Mesenchymal stem cell (in vitro differentiated cells and primary cell): ENCODE results near the gene TRIM25.

Source experiments
- DNase-seq: peaks from one replicate; pipeline ENCODE4 v3.0.0-alpha.2; 2013
- H2AFZ ChIP-seq: one replicate; pipeline ENCODE4 v1.6.1; 2013; ENCODE audit warnings: low read depth, mild to moderate bottlenecking, control low read depth, inconsistent platforms, low read length, moderate library complexity
- H2AK5ac ChIP-seq: 2 replicates; pipeline ENCODE4 v1.6.1; 2013; ENCODE audit warnings: low read length, moderate library complexity, mild to moderate bottlenecking, inconsistent platforms; ENCODE audit not compliant: severe bottlenecking
- H2BK120ac ChIP-seq: one replicate; pipeline ENCODE4 v1.6.1; 2013; ENCODE audit warnings: low read depth, mild to moderate bottlenecking, inconsistent platforms, low read length, moderate library complexity
- H2BK12ac ChIP-seq, 2 experiments: one replicate each; pipeline ENCODE4 v1.6.1; 2013; ENCODE audit warnings: inconsistent platforms in 2 of 2, low read length in 2 of 2, mild to moderate bottlenecking in 2 of 2, moderate library complexity in 2 of 2, control low read depth in 1 of 2
- H2BK15ac ChIP-seq: one replicate; pipeline ENCODE4 v1.6.1; 2013; ENCODE audit warnings: mild to moderate bottlenecking, low read depth, inconsistent platforms; ENCODE audit not compliant: poor library complexity, severe bottlenecking
- H2BK5ac ChIP-seq: 2 replicates; pipeline ENCODE4 v1.6.1; 2013; ENCODE audit warnings: low read depth, mild to moderate bottlenecking, low read length, control low read depth, inconsistent platforms; ENCODE audit not compliant: poor library complexity, severe bottlenecking
- H3K14ac ChIP-seq, 2 experiments: one replicate each; pipeline ENCODE4 v1.6.1; 2013; ENCODE audit warnings: inconsistent platforms in 2 of 2, low read length in 2 of 2, control low read depth in 1 of 2, mild to moderate bottlenecking in 1 of 2, moderate library complexity in 1 of 2
- H3K18ac ChIP-seq, 2 experiments: one replicate each; pipeline ENCODE4 v1.6.1; 2013; ENCODE audit warnings: inconsistent platforms in 2 of 2, low read length in 2 of 2, control low read depth in 1 of 2, low read depth in 1 of 2, mild to moderate bottlenecking in 1 of 2
- H3K23ac ChIP-seq, 2 experiments: one replicate each; pipeline ENCODE4 v1.6.1; 2013; ENCODE audit warnings: inconsistent platforms in 2 of 2, low read length in 2 of 2, mild to moderate bottlenecking in 2 of 2, moderate library complexity in 2 of 2, control low read depth in 1 of 2
- H3K27ac ChIP-seq: 2 replicates; pipeline ENCODE4 v1.5.1; 2013; ENCODE audit warnings: mild to moderate bottlenecking, moderate library complexity, low read length, control low read depth, inconsistent platforms; ENCODE audit not compliant: poor library complexity, severe bottlenecking
- H3K27me3 ChIP-seq, 2 experiments: 2 replicates each; pipeline versions ENCODE4 v1.6.1 to v1.7.0; 2013; ENCODE audit warnings: low read length in 2 of 2, mild to moderate bottlenecking in 2 of 2, moderate library complexity in 2 of 2, control low read depth in 1 of 2, inconsistent platforms in 1 of 2; ENCODE audit not compliant: control insufficient read depth in 1 of 2, insufficient read depth in 1 of 2
- H3K36me3 ChIP-seq, 2 experiments: 2 replicates each; pipeline versions ENCODE4 v1.6.1 to v1.7.0; 2013; ENCODE audit warnings: low read length in 2 of 2, control low read depth in 1 of 2, inconsistent platforms in 1 of 2, low read depth in 1 of 2, mild to moderate bottlenecking in 1 of 2; ENCODE audit not compliant: insufficient read depth in 2 of 2, control insufficient read depth in 1 of 2
- H3K4ac ChIP-seq, 2 experiments: one replicate each; pipeline ENCODE4 v1.6.1; 2013; ENCODE audit warnings: inconsistent platforms in 2 of 2, low read length in 2 of 2, mild to moderate bottlenecking in 2 of 2, moderate library complexity in 2 of 2, control low read depth in 1 of 2, low read depth in 1 of 2
- H3K4me1 ChIP-seq: 2 replicates; pipeline ENCODE4 v1.6.1; 2013; ENCODE audit warnings: low read depth, low read length, control low read depth; ENCODE audit not compliant: control insufficient read depth, insufficient read depth
- H3K4me2 ChIP-seq: 2 replicates; pipeline ENCODE4 v1.6.1; 2013; ENCODE audit warnings: low read length, mild to moderate bottlenecking, inconsistent platforms; ENCODE audit not compliant: poor library complexity, severe bottlenecking
- H3K4me3 ChIP-seq, 2 experiments: 2 replicates each; pipeline versions ENCODE4 v1.5.1 to v1.7.0; 2013; ENCODE audit warnings: low read length in 2 of 2, mild to moderate bottlenecking in 2 of 2, control low read depth in 1 of 2, low read depth in 1 of 2; ENCODE audit not compliant: insufficient read depth in 1 of 2
- H3K79me1 ChIP-seq: replicated peaks from 2 replicates; pipeline ENCODE4 v1.6.1; 2013; ENCODE audit warnings: mild to moderate bottlenecking, control low read depth, low read length, inconsistent platforms; ENCODE audit not compliant: poor library complexity, severe bottlenecking
- H3K9ac ChIP-seq: 2 replicates; pipeline ENCODE4 v1.7.0; 2013; ENCODE audit warnings: mild to moderate bottlenecking, low read length, moderate library complexity
- H3K9me3 ChIP-seq: 2 replicates; pipeline ENCODE4 v1.7.0; 2013; ENCODE audit warnings: mild to moderate bottlenecking, low read length; ENCODE audit not compliant: control insufficient read depth
- H4K8ac ChIP-seq: one replicate; pipeline ENCODE4 v1.6.1; 2013; ENCODE audit warnings: inconsistent platforms, mild to moderate bottlenecking, low read length, moderate library complexity
- H4K91ac ChIP-seq: one replicate; pipeline ENCODE4 v1.6.1; 2013; ENCODE audit warnings: mild to moderate bottlenecking, low read length, inconsistent platforms
- WGBS: methylation state at CpG from one replicate; pipeline ENCODE4 v1.1.7; 2013; ENCODE audit warnings: mixed read lengths; 5-methylcytosine and 5-hydroxymethylcytosine counted together

The TRIM25 gene

DNA sequence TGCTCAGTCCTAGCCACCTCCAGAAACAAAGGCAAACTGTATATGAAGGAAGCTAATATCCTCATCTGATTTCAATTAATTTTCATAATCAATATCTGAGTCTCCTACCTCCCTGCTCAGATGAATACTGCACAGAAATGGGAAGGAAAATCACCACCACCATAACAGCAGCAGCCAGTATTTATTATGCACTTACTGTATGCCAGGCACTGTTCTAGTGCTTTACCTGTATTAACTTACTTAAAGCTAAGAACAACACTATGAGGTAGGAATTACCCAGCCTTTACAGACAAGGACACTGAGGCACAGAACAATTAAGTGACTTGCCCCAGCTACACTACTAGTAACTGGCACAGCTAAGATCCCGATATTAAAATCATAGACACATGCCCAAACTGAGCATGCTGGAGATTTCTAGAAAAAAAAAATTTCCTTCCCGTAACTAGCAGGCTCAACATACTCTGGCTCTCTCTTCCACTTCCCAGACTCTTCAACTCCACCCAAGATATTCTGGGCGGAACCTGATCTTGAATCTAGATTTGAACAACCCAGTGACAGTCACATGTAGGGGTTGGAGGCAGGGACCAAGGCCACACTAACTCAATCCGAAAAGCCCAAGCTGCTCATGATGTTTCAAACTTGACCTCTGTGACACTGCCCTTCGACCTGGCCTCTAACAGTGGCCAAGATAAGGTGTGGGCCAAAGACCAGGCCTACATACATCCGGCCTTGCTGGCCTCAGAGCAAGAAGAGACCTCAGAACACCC lies 3.9 kb downstream of the TRIM25 start:
- H2BK120ac ChIP-seq = no peak overlapping the region
- no peak overlapping the region for H3K4ac ChIP-seq
- H3K36me3 ChIP-seq = peaks cover 13 to 48% of the 10 kb centered on the region in 2 experiments
- no peak overlapping the region for H3K4me2 ChIP-seq
- no peaks in the 10 kb centered on the region for H3K27me3 ChIP-seq
- no peak overlapping the region for H3K18ac ChIP-seq
- H3K9me3 ChIP-seq = no peaks in the 10 kb centered on the region
- H2AFZ ChIP-seq = no peak overlapping the region
- no peak for DNase-seq
- peaks cover 14% of the 10 kb centered on the region for H3K4me1 ChIP-seq
- H4K8ac ChIP-seq = peak overlapping the region; percentile 3
- H3K9ac ChIP-seq = peak overlapping the region; percentile 48
- 96% methylated on average over 6 of the region's 6 CpGs for WGBS
- no peak overlapping the region for H2BK15ac ChIP-seq
- H3K79me1 ChIP-seq = peaks cover 28% of the 10 kb centered on the region
- H3K4me3 ChIP-seq = peak overlapping the region in 1 of 2 experiments; percentile 71
- H2BK5ac ChIP-seq = no peak overlapping the region
- no peak overlapping the region for H2AK5ac ChIP-seq
- no peak overlapping the region for H3K23ac ChIP-seq
- H2BK12ac ChIP-seq = no peak overlapping the region
- no peak overlapping the region for H3K14ac ChIP-seq
- H4K91ac ChIP-seq = no peak overlapping the region
- H3K27ac ChIP-seq = no peak overlapping the region

DNA sequence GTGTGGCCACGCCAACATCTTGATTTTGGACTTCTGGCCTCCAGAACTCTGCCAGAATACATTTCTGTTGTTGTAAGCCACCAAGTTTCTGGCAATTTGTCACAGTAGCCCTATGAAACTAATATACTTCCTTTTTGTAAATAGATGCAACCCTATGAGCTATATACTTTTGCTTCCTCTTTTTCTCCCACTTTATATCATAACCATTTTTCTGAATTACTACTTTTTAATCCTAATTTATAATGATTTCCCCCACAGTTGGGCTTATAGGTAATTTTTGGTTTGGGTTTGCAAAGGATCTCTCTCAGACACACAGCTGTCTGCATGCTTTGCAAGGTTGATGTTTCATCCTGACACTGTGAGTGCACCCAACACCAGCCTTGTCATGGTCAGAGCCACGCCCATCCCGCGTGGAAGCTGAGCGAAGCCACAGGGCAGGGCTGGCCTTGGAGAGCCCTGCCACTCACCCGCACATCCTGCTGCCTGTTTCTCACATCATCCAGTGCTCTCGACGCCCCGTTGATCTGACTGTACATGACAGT lies 5.8 kb downstream of the TRIM25 start:
- Histone ChIP-seq H3K27me3 (no peaks in the 10 kb centered on the region), H3K18ac (no peak overlapping the region), H3K4me1 (peaks cover 9% of the 10 kb centered on the region), H3K79me1 (peaks cover 23% of the 10 kb centered on the region), H4K8ac (no peak overlapping the region), H3K36me3 (peaks cover 21 to 66% of the 10 kb centered on the region in 2 experiments), H2BK15ac (no peak overlapping the region), H3K4ac (no peak overlapping the region), H2AK5ac (no peak overlapping the region), H3K4me3 (no peak overlapping the region), H3K14ac (no peak overlapping the region), H3K27ac (no peak overlapping the region), H3K9ac (no peak overlapping the region), H3K9me3 (no peaks in the 10 kb centered on the region), H2AFZ (no peak overlapping the region), H4K91ac (peak overlapping the region; percentile 78), H3K23ac (no peak overlapping the region), H2BK12ac (no peak overlapping the region), H2BK120ac (no peak overlapping the region), H3K4me2 (no peak overlapping the region), H2BK5ac (no peak overlapping the region)
- no peak for DNase-seq
- 91% methylated on average over 9 of the region's 9 CpGs for WGBS

DNA sequence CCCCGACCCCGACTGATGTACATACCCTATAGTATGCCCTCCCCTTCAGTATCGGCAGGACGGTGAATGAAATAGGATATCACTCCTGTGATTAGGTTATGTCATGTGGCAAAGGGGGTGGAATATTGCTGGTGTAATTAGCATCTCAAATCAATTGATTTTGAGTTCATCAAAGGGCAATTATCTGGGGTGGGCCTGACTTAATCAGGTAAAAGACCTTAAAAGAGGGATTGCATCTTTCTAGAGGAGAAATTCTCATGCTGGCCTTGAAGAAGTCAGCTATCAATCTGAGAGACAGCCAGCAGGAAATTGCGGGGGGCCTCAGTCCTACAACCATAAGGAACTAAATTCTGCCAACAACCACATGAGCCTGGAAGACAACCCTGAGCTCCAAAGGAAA lies 10.3 kb downstream of the TRIM25 start:
- no peaks in the 10 kb centered on the region for H3K9me3 ChIP-seq

DNA sequence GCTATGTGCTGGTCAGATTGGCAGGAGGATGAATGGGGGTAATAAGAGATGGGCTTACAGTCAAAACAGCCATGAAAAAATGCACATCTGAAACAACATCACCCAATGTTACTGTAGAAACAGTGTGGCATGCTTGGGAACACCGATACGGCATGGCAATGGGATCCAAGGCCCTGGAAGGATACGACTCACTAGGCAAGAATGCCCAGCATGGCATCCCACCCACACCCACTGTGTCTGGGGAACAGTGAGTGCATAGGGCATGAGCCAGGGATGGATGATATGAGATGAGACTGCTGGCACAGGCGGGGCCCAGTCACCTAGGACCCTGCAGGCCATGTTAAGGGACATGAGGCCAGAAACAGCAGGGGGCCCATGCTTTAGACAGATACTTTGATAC lies 11.5 kb downstream of the TRIM25 start:
- Histone ChIP-seq H2BK120ac (no peak overlapping the region), H3K4me2 (no peak overlapping the region), H2AK5ac (no peak overlapping the region), H2BK12ac (no peak overlapping the region), H4K8ac (no peak overlapping the region), H2BK15ac (no peak overlapping the region), H3K4me1 (peaks cover 7% of the 10 kb centered on the region), H3K9ac (no peak overlapping the region), H4K91ac (no peak overlapping the region), H3K9me3 (no peaks in the 10 kb centered on the region), H3K23ac (no peak overlapping the region), H2BK5ac (no peak overlapping the region), H2AFZ (no peak overlapping the region), H3K4me3 (no peak overlapping the region), H3K79me1 (peaks cover 25% of the 10 kb centered on the region), H3K27ac (no peak overlapping the region), H3K36me3 (peaks cover 52 to 98% of the 10 kb centered on the region in 2 experiments), H3K4ac (no peak overlapping the region), H3K18ac (no peak overlapping the region), H3K14ac (no peak overlapping the region), H3K27me3 (no peaks in the 10 kb centered on the region)
- DNase-seq = no peak
- WGBS = 63% methylated on average over 4 of the region's 4 CpGs

More for the DNA sequence above, 10.3 kb downstream of the TRIM25 start:
- Histone ChIP-seq H3K27me3 (no peaks in the 10 kb centered on the region), H3K14ac (no peak overlapping the region), H3K4me3 (no peak overlapping the region), H2BK5ac (no peak overlapping the region), H3K4me1 (peaks cover 7% of the 10 kb centered on the region), H3K18ac (no peak overlapping the region), H4K8ac (no peak overlapping the region), H3K79me1 (peaks cover 19% of the 10 kb centered on the region), H3K36me3 (peaks cover 48 to 98% of the 10 kb centered on the region in 2 experiments), H3K9ac (no peak overlapping the region), H2AFZ (no peak overlapping the region), H2BK120ac (no peak overlapping the region), H2AK5ac (no peak overlapping the region), H3K4me2 (no peak overlapping the region), H3K4ac (no peak overlapping the region), H2BK15ac (no peak overlapping the region), H3K23ac (no peak overlapping the region), H3K27ac (no peak overlapping the region), H4K91ac (no peak overlapping the region), H2BK12ac (no peak overlapping the region)
- 97% methylated on average over 3 of the region's 5 CpGs for WGBS
- DNase-seq = no peak
